Activated CD4-positive, alpha-beta T cell treated with anti-CD3 and anti-CD28 coated beads for 36 hours (primary cell): ENCODE results near the gene TRIM50. TPM values are rescaled to one million over a fixed set of nuclear protein-coding genes. Genes with fewer than 3 reads are reported as not detected.
"Not testable (repeated sequence)": the region's sequence is repeated elsewhere in the genome, so short reads cannot be mapped to it uniquely, and the experiment has no call there.

Source experiments
- ATAC-seq: fragments of 200-7000 bp; cut with Tn5 transposase; one replicate; pipeline ENCODE4 v1.10.0; 2021; ENCODE audit warnings: mild to moderate bottlenecking, moderate library complexity
- CTCF ChIA-PET: fragments of 350-600 bp; sonication (Branson Sonifier 250); formaldehyde crosslinking; loops from one replicate; lab custom pipeline; 2021; ENCODE audit warnings: antibody characterized with exemption; lab: Charles Lee
- POLR2A ChIA-PET: fragments of 350-600 bp; sonication (Branson Sonifier 250); formaldehyde crosslinking; loops from one replicate; lab custom pipeline; 2021; ENCODE audit warnings: antibody characterized with exemption, inconsistent platforms; lab: Charles Lee
- DNase-seq: peaks from one replicate; pipeline ENCODE4 v3.0.0-alpha.2; 2020
- H3K27ac Mint-ChIP-seq: one replicate; pipeline ENCODE4 v1.8.0; 2021; ENCODE audit warnings: mixed read lengths
- H3K27me3 Mint-ChIP-seq: one replicate; pipeline ENCODE4 v1.8.0; 2021; ENCODE audit warnings: mixed read lengths
- H3K36me3 Mint-ChIP-seq: one replicate; pipeline ENCODE4 v1.8.0; 2021; ENCODE audit warnings: low read depth, mixed read lengths
- H3K4me1 Mint-ChIP-seq: one replicate; pipeline ENCODE4 v1.8.0; 2021; ENCODE audit warnings: mixed read lengths
- H3K4me3 Mint-ChIP-seq: one replicate; pipeline ENCODE4 v1.8.0; 2021; ENCODE audit warnings: mild to moderate bottlenecking, moderate library complexity, mixed read lengths
- H3K9me3 Mint-ChIP-seq: one replicate; pipeline ENCODE4 v1.8.0; 2021; ENCODE audit warnings: low read depth, mixed read lengths
- intact Hi-C, 2 experiments: fragments of 100-400 bp; cut with DNase I in 1 of 2; cut with micrococcal nuclease in 1 of 2; formaldehyde crosslinking; loops; one replicate each; pipeline versions ENCODE4 v1.14.2 to v1.15.1; 2022 to 2024; cut with DNase I, micrococcal nuclease
- total RNA-seq, 2 experiments: library from RNA; stranded (reverse); gene quantifications; one replicate each; pipeline ENCODE4 v1.2.3, GENCODE V29; 2021

The TRIM50 gene
- total RNA-seq, 2 experiments from 2014 or later: not detected

DNA sequence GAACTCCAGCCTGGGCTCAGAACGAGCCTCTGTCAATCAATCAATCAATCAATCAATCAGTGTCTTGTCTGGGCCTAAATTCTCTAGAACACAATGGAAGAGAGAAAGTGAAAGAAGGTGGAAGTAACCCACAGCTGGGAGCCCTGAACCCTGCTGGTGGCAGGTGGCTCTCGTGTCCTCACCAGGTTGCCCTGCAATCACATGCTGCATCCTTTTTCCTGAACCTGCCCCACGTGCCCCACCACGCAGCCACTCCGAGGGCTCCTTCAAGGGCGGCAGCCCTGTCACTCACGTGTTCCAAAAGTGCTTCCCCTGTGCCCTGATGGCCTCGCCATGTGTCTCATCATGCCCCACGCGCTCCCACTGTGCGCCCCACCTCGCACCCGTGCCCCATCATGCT lies 433 bp downstream of the TRIM50 start:
- DNase-seq, H3K27me3 Mint-ChIP-seq, H3K4me3 Mint-ChIP-seq, POLR2A ChIA-PET, ATAC-seq, CTCF ChIA-PET, H3K36me3 Mint-ChIP-seq, H3K4me1 Mint-ChIP-seq, H3K9me3 Mint-ChIP-seq, intact Hi-C loops, H3K27ac Mint-ChIP-seq: not testable (repeated sequence)

DNA sequence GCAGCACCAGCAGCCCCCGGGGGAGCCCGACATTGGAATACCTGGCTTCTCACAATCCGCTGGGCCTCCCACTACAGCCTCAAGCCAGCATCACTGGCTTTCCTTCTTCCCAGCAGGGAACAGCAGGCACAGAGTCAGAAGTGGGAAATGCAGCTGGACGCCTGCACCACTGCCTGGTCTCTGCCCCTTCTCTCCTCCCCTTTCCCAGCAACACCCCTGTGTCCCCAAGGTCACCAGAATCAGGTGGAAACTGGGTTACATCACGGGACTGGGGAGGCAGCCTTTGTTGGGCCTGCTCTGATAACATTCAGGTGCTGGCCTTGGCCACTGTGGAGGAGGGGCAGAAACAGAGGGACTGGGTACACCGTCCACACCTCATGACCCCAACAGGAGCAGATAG lies 2.5 kb downstream of the TRIM50 start:
- ATAC-seq, H3K27ac Mint-ChIP-seq, intact Hi-C loops, H3K9me3 Mint-ChIP-seq, H3K4me1 Mint-ChIP-seq, DNase-seq, H3K27me3 Mint-ChIP-seq, H3K4me3 Mint-ChIP-seq, POLR2A ChIA-PET, H3K36me3 Mint-ChIP-seq: not testable (repeated sequence)
- CTCF ChIA-PET: interaction anchor here (0.7 kb wide), 1 partner anchor 21 kb away, joined by 3 read pairs; no protein-coding TSS in a partner anchor

DNA sequence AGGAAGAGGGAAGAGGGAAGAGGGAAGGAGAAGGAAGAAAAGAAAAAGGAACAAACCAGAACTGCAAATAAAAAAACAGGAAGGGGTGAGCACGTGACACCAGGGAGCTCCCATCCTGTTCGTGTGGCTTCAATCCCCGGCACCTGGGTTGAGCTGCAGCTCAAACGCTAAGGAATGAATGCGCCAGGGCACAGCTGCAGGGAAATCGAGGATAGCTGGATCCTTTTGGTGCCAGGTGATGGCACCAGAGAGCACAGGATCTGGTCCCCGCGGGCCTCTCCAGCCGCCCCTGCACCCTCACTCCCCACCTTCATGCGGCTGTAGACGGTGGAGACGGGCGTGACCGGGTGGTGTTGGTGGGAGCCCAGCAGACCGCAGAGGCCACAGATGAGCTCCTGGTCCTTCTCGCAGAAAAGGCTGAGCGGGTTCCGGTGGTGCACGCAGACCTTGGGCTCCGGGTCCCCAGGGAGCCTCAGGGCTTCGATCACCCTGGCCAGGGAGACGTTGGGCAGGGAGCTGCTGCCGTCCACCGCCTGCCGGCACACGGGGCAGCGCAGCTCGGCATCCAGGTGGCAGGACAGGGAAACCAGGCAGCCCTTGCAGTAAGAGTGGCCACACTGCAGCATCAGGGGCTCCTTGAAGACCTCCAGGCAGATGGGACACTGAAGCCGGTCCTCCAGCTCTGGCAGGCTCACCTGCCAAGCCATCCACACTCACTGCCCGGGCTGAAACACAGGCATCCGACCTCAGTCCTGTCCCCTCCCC lies 3.6 kb downstream of the TRIM50 start:
- peak overlapping the region; percentile 30 for H3K4me3 Mint-ChIP-seq
- H3K9me3 Mint-ChIP-seq, H3K27ac Mint-ChIP-seq, H3K4me1 Mint-ChIP-seq, H3K36me3 Mint-ChIP-seq, POLR2A ChIA-PET, H3K27me3 Mint-ChIP-seq: not testable (repeated sequence)
- DNase-seq: peak; percentile 71
- CTCF ChIA-PET: interaction anchor here (0.6 to 1.7 kb wide), 11 partner anchors 10 to 564 kb away, joined by 3 to 11 read pairs (median 3); no protein-coding TSS in a partner anchor
- intact Hi-C loops: loop anchor here (1.0 to 5.0 kb wide), 4 partner anchors 108 to 410 kb away; partner anchors contain the start of gene FZD9 (in 1 of the 2)
- peak; percentile 87 for ATAC-seq

DNA sequence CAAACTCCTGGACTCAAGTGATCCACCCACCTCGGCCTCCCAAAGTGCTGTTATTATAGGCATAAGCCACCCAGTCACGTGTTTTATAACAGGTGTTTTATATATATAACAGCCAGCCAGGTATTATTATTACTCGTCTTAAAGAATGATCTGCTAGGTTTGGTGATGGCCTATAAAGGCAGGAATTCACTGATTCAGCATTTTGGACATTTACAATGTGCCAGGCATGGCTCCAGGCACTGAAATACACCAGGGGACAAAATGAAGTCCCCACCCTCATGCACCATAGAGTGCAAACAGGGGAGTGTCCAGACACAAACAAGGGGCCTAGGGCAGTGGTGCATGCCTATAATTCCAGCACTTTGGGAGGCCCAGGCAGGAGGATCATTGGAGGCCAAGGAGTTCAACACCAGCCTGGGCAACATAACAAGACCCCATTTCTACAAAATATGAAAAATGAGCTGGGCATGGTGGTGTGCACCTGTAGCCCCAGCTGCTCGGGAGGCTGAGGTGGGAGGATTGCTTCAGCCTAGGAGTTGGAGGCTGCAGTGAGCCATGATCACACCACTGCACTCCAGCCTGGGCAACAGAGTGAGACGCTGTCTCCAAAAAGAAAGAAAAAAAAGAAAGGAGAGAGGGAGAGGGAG lies 4.3 kb downstream of the TRIM50 start:
- POLR2A ChIA-PET, H3K9me3 Mint-ChIP-seq, DNase-seq, H3K4me1 Mint-ChIP-seq, H3K27ac Mint-ChIP-seq, H3K27me3 Mint-ChIP-seq, ATAC-seq, H3K36me3 Mint-ChIP-seq: not testable (repeated sequence)
- peak overlapping the region; percentile 30 for H3K4me3 Mint-ChIP-seq
- CTCF ChIA-PET: interaction anchor here (0.6 to 1.7 kb wide), 10 partner anchors 9 to 563 kb away, joined by 3 to 11 read pairs (median 3); no protein-coding TSS in a partner anchor
- intact Hi-C loops: loop anchor here (1.0 to 5.0 kb wide), 4 partner anchors 109 to 411 kb away; partner anchors contain the start of gene FZD9 (in 1 of the 2)

DNA sequence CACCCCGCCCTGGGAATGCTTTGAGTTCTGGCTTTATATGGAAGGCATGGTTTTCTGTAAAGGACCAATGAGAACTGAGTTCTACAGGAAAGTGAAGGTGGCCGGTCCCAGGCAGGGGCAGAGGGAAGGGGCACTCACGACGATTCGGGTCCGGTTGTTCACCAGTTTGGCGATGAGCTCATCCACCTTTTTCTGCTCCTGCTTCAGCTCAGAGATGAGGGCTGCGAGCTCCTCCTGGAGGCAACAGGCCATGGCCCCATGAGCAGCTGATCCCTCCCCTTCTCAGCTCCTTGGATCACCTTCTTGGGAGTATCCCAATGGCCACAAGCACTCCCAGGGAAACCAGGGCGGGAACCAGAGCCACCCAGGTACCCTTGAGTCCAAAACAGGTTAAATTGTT lies 7.9 kb downstream of the TRIM50 start:
- CTCF ChIA-PET: not testable (repeated sequence)

DNA sequence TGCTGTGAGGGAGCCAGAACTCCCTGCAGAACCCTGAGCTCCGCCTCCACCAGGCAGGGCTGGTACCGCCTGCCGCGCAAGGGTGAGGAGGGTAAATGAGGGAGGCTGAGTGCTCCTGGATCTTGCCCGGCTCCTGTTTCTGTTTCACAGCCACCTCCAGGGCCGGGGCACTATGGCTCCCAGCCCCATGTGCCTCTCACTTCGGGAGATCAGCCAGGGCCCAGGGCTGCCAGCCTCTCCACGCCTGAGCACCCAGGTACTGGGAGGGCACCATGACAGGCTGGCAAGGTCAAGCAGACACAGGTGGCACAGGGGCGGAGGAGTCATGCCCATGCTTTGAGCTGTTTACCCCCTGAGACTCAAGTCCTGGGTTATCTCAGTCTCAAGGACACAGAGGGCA lies 8.3 kb downstream of the TRIM50 start:
- H3K36me3 Mint-ChIP-seq, H3K4me1 Mint-ChIP-seq, H3K9me3 Mint-ChIP-seq, H3K4me3 Mint-ChIP-seq, H3K27ac Mint-ChIP-seq, intact Hi-C loops, H3K27me3 Mint-ChIP-seq, CTCF ChIA-PET, POLR2A ChIA-PET, DNase-seq, ATAC-seq: not testable (repeated sequence)

More for the DNA sequence above, 7.9 kb downstream of the TRIM50 start:
- H3K9me3 Mint-ChIP-seq, H3K27ac Mint-ChIP-seq, H3K27me3 Mint-ChIP-seq, H3K4me1 Mint-ChIP-seq, H3K36me3 Mint-ChIP-seq, DNase-seq, ATAC-seq, H3K4me3 Mint-ChIP-seq, POLR2A ChIA-PET: not testable (repeated sequence)
- intact Hi-C loops: loop anchor here (2.0 to 5.0 kb wide), 3 partner anchors 23 to 132 kb away; partner anchors contain the start of gene FZD9 (in 1 of the 2)

DNA sequence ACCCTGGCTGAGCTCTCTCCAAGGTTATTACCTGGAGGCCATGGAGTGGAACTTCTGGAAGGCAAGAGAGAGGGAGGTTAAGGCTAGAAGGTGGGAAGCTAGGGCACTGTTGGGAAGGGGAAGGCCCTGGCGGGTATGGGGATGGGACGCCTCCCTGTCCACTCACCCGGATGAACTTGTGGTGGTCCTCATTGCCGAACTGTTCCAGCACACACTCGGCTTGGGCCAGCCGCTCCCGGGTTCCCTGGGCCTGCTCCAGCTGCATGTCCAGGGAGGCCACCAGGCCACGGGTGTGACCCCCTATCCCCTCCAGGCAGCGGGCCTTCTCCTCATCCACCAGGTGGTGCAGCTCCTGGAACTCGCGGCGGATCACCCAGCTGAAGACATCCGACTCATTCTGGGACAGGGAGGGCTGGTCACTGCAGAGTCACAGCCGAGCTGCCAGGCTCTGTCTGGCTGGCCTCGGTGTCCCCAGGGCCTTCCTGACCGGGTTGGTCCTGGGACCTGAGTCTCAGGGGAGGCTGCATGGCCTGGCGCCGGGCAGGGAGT lies 9.2 kb downstream of the TRIM50 start:
- H3K27me3 Mint-ChIP-seq, H3K4me1 Mint-ChIP-seq, H3K9me3 Mint-ChIP-seq, intact Hi-C loops, DNase-seq, H3K36me3 Mint-ChIP-seq, H3K27ac Mint-ChIP-seq, H3K4me3 Mint-ChIP-seq, CTCF ChIA-PET, ATAC-seq: not testable (repeated sequence)
- POLR2A ChIA-PET: interaction anchor here (0.6 kb wide), 1 partner anchor 365 kb away, joined by 4 read pairs; no protein-coding TSS in a partner anchor

DNA sequence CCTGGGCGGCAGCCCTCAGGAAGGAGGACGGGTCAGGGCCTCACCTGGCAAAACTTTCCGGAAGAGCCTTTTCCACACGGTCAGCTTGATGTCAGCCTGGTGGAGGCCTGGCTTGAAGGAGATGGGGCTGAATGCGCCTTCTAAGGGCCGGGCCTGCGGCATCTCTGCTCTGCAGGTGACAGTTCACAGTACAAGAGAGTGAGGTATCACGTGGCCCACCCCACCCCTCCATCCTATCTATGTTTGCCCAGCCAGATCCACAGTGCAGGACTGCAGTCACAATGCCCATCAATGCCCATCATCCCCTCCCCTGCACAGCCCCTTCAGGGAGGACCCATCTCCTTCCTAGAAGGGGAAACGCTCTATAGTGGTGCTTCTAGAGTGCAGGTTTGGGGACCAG lies 11.4 kb downstream of the TRIM50 start:
- H3K27me3 Mint-ChIP-seq: no peaks in the 10 kb centered on the region
- ChIA-PET CTCF (interaction anchor here (0.9 kb wide), 1 partner anchor 12 kb away, joined by 3 read pairs; no protein-coding TSS in a partner anchor), POLR2A (no interaction called here)
- H3K4me1 Mint-ChIP-seq: no peaks in the 10 kb centered on the region
- ATAC-seq: no peak
- no peak for DNase-seq
- no peak overlapping the region for H3K27ac Mint-ChIP-seq
- H3K36me3 Mint-ChIP-seq: no peaks in the 10 kb centered on the region
- no peak overlapping the region for H3K4me3 Mint-ChIP-seq
- intact Hi-C loops: no loop called here
- H3K9me3 Mint-ChIP-seq: no peaks in the 10 kb centered on the region

DNA sequence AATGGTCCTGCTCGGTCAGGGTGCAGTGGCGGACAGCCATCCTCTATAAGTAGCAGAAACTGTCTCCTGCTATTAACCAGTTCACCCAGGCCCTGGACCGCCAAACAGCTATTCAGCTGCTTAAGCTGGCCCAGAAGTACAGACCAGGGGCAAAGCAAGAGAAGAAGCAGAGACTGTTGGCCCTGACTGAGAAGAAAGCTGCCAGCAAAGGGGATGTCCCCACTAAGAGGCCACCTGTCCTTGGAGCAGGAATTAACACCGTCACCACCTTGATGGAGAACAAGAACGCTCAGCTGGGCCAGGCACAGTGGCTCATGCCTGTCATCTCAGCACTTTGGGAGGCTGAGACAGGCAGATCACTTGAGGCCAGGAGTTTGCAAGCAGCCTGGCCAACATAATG lies 13.6 kb downstream of the TRIM50 start:
- DNase-seq (no peak), ATAC-seq (no peak)
- Mint-ChIP-seq H3K9me3 (no peaks in the 10 kb centered on the region), H3K27ac (no peak overlapping the region), H3K4me1 (peaks cover 2% of the 10 kb centered on the region), H3K4me3 (no peak overlapping the region), H3K27me3 (no peaks in the 10 kb centered on the region), H3K36me3 (no peaks in the 10 kb centered on the region)
- ChIA-PET POLR2A (no interaction called here), CTCF (interaction anchor here (0.9 kb wide), 1 partner anchor 10 kb away, joined by 4 read pairs; no protein-coding TSS in a partner anchor)
- intact Hi-C loops: no loop called here

DNA sequence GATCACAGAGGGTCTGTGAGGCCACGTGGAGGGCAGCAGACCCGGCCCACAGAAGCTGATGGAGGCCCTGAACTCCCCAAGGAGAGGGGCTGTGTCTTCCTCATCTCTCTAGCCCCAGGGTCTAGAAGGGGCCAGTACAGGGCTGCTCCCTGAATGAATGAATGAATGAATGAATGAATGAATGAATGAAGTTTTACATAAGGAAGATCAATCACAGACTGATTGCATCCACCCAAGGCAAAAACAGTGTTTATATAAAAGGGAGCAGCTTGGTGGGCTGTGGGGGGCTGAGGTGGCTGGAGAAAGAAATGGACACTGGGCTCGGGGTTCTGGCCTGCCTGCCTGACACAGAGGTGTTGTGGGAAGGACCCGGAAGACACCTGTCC lies 14.4 kb downstream of the TRIM50 start:
- Mint-ChIP-seq H3K36me3 (peaks cover 2% of the 10 kb centered on the region), H3K4me1 (peaks cover 10% of the 10 kb centered on the region), H3K9me3 (no peaks in the 10 kb centered on the region), H3K27me3 (no peaks in the 10 kb centered on the region), H3K27ac (no peak overlapping the region), H3K4me3 (no peak overlapping the region)
- POLR2A ChIA-PET: no interaction called here
- CTCF ChIA-PET: no interaction called here
- DNase-seq (no peak), ATAC-seq (no peak)
- intact Hi-C loops: no loop called here

DNA sequence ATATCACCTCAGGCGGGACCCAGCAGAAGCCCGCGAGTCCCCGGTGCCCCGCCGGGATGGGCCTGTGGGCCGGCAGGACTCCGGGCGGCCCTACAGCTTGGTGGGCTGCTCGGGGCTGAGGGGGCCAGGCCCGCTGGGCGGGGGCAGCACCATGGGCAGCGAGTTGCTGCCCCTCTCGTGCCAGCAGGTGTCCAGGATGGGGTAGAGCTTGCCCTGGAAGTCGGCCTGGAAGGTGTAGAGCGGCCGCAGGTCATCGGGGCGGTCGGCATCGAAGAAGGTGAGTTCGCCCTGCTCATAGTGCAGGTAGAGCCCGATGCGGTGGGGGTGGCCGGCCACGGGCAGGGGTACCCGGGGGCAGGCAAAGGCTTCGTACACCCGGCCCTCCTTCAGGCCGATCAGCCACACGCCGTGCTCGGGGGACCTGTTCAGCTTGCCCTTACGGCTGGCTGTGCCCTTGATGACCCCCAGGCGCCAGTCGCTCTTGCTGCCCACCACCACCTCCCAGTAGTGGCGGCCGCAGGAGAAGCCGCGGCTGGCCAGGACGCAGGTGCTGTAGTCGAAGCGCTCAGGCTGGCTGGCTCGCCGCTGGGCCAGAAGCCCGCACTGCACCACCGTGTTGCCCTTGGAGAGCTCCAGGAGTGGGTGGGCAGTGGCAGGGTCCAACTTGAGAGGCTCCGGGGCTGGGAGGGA lies 14.9 kb downstream of the TRIM50 start:
- H3K9me3 Mint-ChIP-seq: no peaks in the 10 kb centered on the region
- intact Hi-C loops: no loop called here

More for the DNA sequence above, 14.9 kb downstream of the TRIM50 start:
- H3K4me1 Mint-ChIP-seq: peaks cover 12% of the 10 kb centered on the region
- no peak overlapping the region for H3K27ac Mint-ChIP-seq
- H3K36me3 Mint-ChIP-seq: peaks cover 3% of the 10 kb centered on the region
- ChIA-PET POLR2A (no interaction called here), CTCF (no interaction called here)
- H3K4me3 Mint-ChIP-seq: no peak overlapping the region
- no peaks in the 10 kb centered on the region for H3K27me3 Mint-ChIP-seq
- ATAC-seq: no peak
- DNase-seq: no peak
